ENCODE results near the gene HOXA7.

DNA sequence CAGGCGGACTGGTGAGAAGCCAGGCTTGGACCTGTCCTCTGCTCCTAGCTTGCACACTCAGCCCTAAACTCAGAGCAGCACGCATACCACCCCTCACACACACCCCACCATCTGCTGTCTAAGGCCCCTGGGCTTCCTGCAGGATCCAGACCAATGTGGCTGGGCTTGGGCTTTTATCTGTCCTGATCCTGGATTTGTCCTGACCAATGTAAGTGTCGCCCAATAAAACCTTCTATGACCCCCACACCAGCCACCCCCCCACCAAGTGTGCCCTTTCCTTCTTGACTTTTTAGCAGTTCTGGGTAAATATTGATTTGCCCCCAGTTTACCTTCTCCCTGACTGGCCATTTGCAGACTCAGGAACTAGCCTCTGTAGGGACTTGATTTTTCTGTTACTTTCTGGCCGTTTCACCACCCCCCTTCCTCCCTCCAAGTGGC is 45.1 kb upstream of the HOXA7 start:
- TF ChIP-seq, protein P1, sequence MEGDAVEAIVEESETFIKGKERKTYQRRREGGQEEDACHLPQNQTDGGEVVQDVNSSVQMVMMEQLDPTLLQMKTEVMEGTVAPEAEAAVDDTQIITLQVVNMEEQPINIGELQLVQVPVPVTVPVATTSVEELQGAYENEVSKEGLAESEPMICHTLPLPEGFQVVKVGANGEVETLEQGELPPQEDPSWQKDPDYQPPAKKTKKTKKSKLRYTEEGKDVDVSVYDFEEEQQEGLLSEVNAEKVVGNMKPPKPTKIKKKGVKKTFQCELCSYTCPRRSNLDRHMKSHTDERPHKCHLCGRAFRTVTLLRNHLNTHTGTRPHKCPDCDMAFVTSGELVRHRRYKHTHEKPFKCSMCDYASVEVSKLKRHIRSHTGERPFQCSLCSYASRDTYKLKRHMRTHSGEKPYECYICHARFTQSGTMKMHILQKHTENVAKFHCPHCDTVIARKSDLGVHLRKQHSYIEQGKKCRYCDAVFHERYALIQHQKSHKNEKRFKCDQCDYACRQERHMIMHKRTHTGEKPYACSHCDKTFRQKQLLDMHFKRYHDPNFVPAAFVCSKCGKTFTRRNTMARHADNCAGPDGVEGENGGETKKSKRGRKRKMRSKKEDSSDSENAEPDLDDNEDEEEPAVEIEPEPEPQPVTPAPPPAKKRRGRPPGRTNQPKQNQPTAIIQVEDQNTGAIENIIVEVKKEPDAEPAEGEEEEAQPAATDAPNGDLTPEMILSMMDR (conservative IDR thresholded peaks at IDR 0.05), result no peak
- TF ChIP-seq EZH2 (IDR thresholded peaks at IDR 0.05; ENCODE audit: low read depth), result no peak
